C4-2B (cell line): Measurements from ENCODE around the gene MYLK3.

Experiments
- CTCF ChIP-seq: fragments of 450-650 bp; conservative IDR thresholded peaks from 2 replicates; pipeline ENCODE4 v1.5.1; 2017; ENCODE audit warnings: mild to moderate bottlenecking
- ZFX ChIP-seq: fragments of 450-650 bp; IDR thresholded peaks from 2 replicates; pipeline ENCODE4 v1.6.1; 2017

GRCh38 chr16:46788891-46789474 lies 40.8 kb upstream of the MYLK3 start:
- TF ChIP-seq CTCF (no peak), ZFX (no peak)
